Common myeloid progenitor, CD34-positive (primary cell): ENCODE results near the gene HAPSTR1.

ENCODE experiments used
- CTCF ChIA-PET: fragments of 350-600 bp; sonication (Branson Sonifier 250); formaldehyde crosslinking; loops from one replicate; lab custom pipeline; 2021; ENCODE audit warnings: antibody characterized with exemption; lab: Charles Lee
- POLR2A ChIA-PET: fragments of 350-600 bp; sonication (Branson Sonifier 250); formaldehyde crosslinking; loops from one replicate; lab custom pipeline; 2021; ENCODE audit warnings: antibody characterized with exemption; lab: Charles Lee
- DNase-seq, 3 donors: peaks; one replicate each; pipeline versions ENCODE4 v3.0.0 to v3.0.0-alpha.2; 2013
- H3K27ac ChIP-seq, 2 experiments: 1 replicate in 1 of 2; 2 replicates in 1 of 2; pipeline ENCODE4 v1.7.0; 2013; ENCODE audit warnings: inconsistent platforms in 2 of 2, low read length in 2 of 2, mild to moderate bottlenecking in 2 of 2, low read depth in 1 of 2, moderate library complexity in 1 of 2; ENCODE audit not compliant: severe bottlenecking in 2 of 2, insufficient read depth in 1 of 2, poor library complexity in 1 of 2
- H3K27me3 ChIP-seq, 5 experiments: replicated peaks in 2 of 5; 1 replicate in 3 of 5; 2 replicates in 2 of 5; pipeline versions ENCODE4 v1.6.1 to v1.7.0; 2013; ENCODE audit warnings: low read length in 4 of 5, mild to moderate bottlenecking in 2 of 5, moderate library complexity in 2 of 5, inconsistent platforms in 1 of 5; ENCODE audit not compliant: insufficient read depth in 5 of 5, control insufficient read depth in 4 of 5
- H3K36me3 ChIP-seq, 4 experiments: 1 replicate in 2 of 4; 2 replicates in 2 of 4; pipeline versions ENCODE4 v1.6.1 to v1.7.0; 2013; ENCODE audit warnings: low read length in 3 of 4, control low read depth in 1 of 4, mild to moderate bottlenecking in 1 of 4; ENCODE audit not compliant: control insufficient read depth in 4 of 4, insufficient read depth in 4 of 4
- H3K4me1 ChIP-seq, 4 experiments: 1 replicate in 3 of 4; 2 replicates in 1 of 4; pipeline versions ENCODE4 v1.6.1 to v1.7.1; 2013; ENCODE audit warnings: low read length in 3 of 4, mild to moderate bottlenecking in 3 of 4, control low read depth in 1 of 4, inconsistent platforms in 1 of 4, moderate library complexity in 1 of 4; ENCODE audit not compliant: control insufficient read depth in 4 of 4, insufficient read depth in 4 of 4; ENCODE audit errors: control extremely low read depth in 1 of 4
- H3K4me3 ChIP-seq, 7 experiments: 1 replicate in 4 of 7; 2 replicates in 3 of 7; pipeline versions ENCODE4 v1.5.1 to v1.7.0; 2013; ENCODE audit warnings: mild to moderate bottlenecking in 7 of 7, low read length in 6 of 7, moderate library complexity in 6 of 7, inconsistent platforms in 2 of 7, low read depth in 2 of 7, control low read depth in 1 of 7; ENCODE audit not compliant: insufficient read depth in 4 of 7, control insufficient read depth in 1 of 7; ENCODE audit errors: extremely low read depth in 1 of 7
- H3K9me3 ChIP-seq, 5 experiments: 1 replicate in 4 of 5; 2 replicates in 1 of 5; pipeline versions ENCODE4 v1.6.1 to v1.7.1; 2013; ENCODE audit warnings: low read length in 4 of 5, mild to moderate bottlenecking in 2 of 5, inconsistent platforms in 1 of 5, low read depth in 1 of 5, moderate library complexity in 1 of 5; ENCODE audit not compliant: control insufficient read depth in 4 of 5, insufficient read depth in 2 of 5; ENCODE audit errors: control extremely low read depth in 1 of 5
- WGBS: methylation state at CpG from one replicate; pipeline ENCODE4 v1.1.5; 2013; ENCODE audit not compliant: insufficient coverage; 5-methylcytosine and 5-hydroxymethylcytosine counted together

The HAPSTR1 gene

GRCh38 chr16:9112844-9113186, 21.4 kb downstream of the HAPSTR1 start:
- Histone ChIP-seq H3K4me1 (peaks cover 5 to 38% (median 24%) of the 10 kb centered on the region in 4 experiments), H3K4me3 (no peak overlapping the region), H3K27ac (no peak overlapping the region), H3K36me3 (peaks cover 22 to 66% (median 37%) of the 10 kb centered on the region in 4 experiments), H3K9me3 (no peaks in the 10 kb centered on the region), H3K27me3 (no peaks in the 10 kb centered on the region)
- ChIA-PET POLR2A (interaction anchor here (0.6 kb wide), 1 partner anchor 9 kb away, joined by 4 read pairs; no protein-coding TSS in a partner anchor), CTCF (interaction anchor here (0.9 kb wide), 1 partner anchor 10 kb away, joined by 4 read pairs; no protein-coding TSS in a partner anchor)
- DNase-seq: no peak
- WGBS: 86% methylated on average over 1 of the region's 1 CpG

- Histone ChIP-seq H3K36me3 (peaks cover 17 to 66% (median 34%) of the 10 kb centered on the region in 4 experiments), H3K27me3 (no peaks in the 10 kb centered on the region), H3K27ac (no peak overlapping the region), H3K4me3 (peak overlapping the region in 1 of 7 experiments; percentile 16), H3K4me1 (peaks cover 5 to 38% (median 23%) of the 10 kb centered on the region in 4 experiments), H3K9me3 (no peaks in the 10 kb centered on the region)
- ChIA-PET CTCF (interaction anchor here (1.0 to 1.4 kb wide), 4 partner anchors 9 to 66 kb away, joined by 3 to 4 read pairs (median 4); partner anchors contain the start of gene HAPSTR1), POLR2A (interaction anchor here (1.0 kb wide), 1 partner anchor 22 kb away, joined by 3 read pairs; the partner anchor contains the start of gene HAPSTR1)
- no peak for DNase-seq
- WGBS: 87% methylated on average over 3 of the region's 3 CpGs
Observed at GRCh38 chr16:9113707-9114106, 22.3 kb downstream of the HAPSTR1 start.

GRCh38 chr16:9114112-9114511, 22.7 kb downstream of the HAPSTR1 start:
- Histone ChIP-seq H3K36me3 (peaks cover 16 to 66% (median 33%) of the 10 kb centered on the region in 4 experiments), H3K4me3 (peak overlapping the region in 1 of 7 experiments; percentile 16), H3K4me1 (peaks cover 4 to 37% (median 22%) of the 10 kb centered on the region in 4 experiments)

GRCh38 chr16:9114842-9115241, 23.4 kb downstream of the HAPSTR1 start:
- peaks cover 3 to 30% (median 18%) of the 10 kb centered on the region in 4 experiments for H3K4me1 ChIP-seq
- no peaks in the 10 kb centered on the region for H3K27me3 ChIP-seq
- DNase-seq: no peak
- no peak overlapping the region for H3K4me3 ChIP-seq
- no peak overlapping the region for H3K27ac ChIP-seq
- ChIA-PET POLR2A (no interaction called here), CTCF (interaction anchor here (1.0 to 1.5 kb wide), 5 partner anchors 8 to 68 kb away, joined by 3 to 4 read pairs (median 4); partner anchors contain the start of gene HAPSTR1)
- H3K36me3 ChIP-seq: peaks cover 12 to 65% (median 30%) of the 10 kb centered on the region in 4 experiments
- no peaks in the 10 kb centered on the region for H3K9me3 ChIP-seq
- 100% methylated on average over 1 of the region's 3 CpGs for WGBS

More at GRCh38 chr16:9114112-9114511, 22.7 kb downstream of the HAPSTR1 start:
- Histone ChIP-seq H3K27ac (no peak overlapping the region), H3K27me3 (no peaks in the 10 kb centered on the region), H3K9me3 (no peaks in the 10 kb centered on the region)
- ChIA-PET CTCF (interaction anchor here (1.0 to 1.5 kb wide), 5 partner anchors 9 to 67 kb away, joined by 3 to 4 read pairs (median 4); partner anchors contain the start of gene HAPSTR1), POLR2A (interaction anchor here (1.0 kb wide), 1 partner anchor 22 kb away, joined by 3 read pairs; the partner anchor contains the start of gene HAPSTR1)
- 39% methylated on average over 5 of the region's 5 CpGs for WGBS
- DNase-seq: no peak

GRCh38 chr16:9115277-9115676, 23.8 kb downstream of the HAPSTR1 start:
- ChIA-PET CTCF (interaction anchor here (1.4 to 1.5 kb wide), 2 partner anchors 15 to 68 kb away, joined by 3 to 4 read pairs; no protein-coding TSS in a partner anchor), POLR2A (no interaction called here)
- Histone ChIP-seq H3K27me3 (no peaks in the 10 kb centered on the region), H3K4me3 (no peak overlapping the region), H3K27ac (no peak overlapping the region), H3K36me3 (peaks cover 12 to 68% (median 30%) of the 10 kb centered on the region in 4 experiments), H3K9me3 (no peaks in the 10 kb centered on the region), H3K4me1 (peaks cover 3 to 28% (median 16%) of the 10 kb centered on the region in 4 experiments)
- 97% methylated on average over 3 of the region's 3 CpGs for WGBS
- no peak for DNase-seq

GRCh38 chr16:9116141-9116540, 24.7 kb downstream of the HAPSTR1 start:
- H3K9me3 ChIP-seq: no peaks in the 10 kb centered on the region
- WGBS: no CpG with 5 or more reads among the region's 2 CpGs
- peaks cover 3 to 26% (median 14%) of the 10 kb centered on the region in 4 experiments for H3K4me1 ChIP-seq
- POLR2A ChIA-PET: no interaction called here
- no peak overlapping the region for H3K4me3 ChIP-seq
- H3K27ac ChIP-seq: no peak overlapping the region
- CTCF ChIA-PET: no interaction called here
- DNase-seq: no peak
- peaks cover 12 to 63% (median 30%) of the 10 kb centered on the region in 4 experiments for H3K36me3 ChIP-seq
- no peaks in the 10 kb centered on the region for H3K27me3 ChIP-seq

GRCh38 chr16:9118170-9118569, 26.7 kb downstream of the HAPSTR1 start:
- no peak overlapping the region for H3K27ac ChIP-seq
- no peak for DNase-seq
- ChIA-PET POLR2A (no interaction called here), CTCF (interaction anchor here (1.9 kb wide), 1 partner anchor 25 kb away, joined by 4 read pairs; no protein-coding TSS in a partner anchor)
- H3K36me3 ChIP-seq: peaks cover 17 to 63% (median 34%) of the 10 kb centered on the region in 4 experiments
- no peaks in the 10 kb centered on the region for H3K27me3 ChIP-seq
- H3K4me3 ChIP-seq: no peak overlapping the region
- no peaks in the 10 kb centered on the region for H3K9me3 ChIP-seq
- peaks cover 3 to 16% (median 10%) of the 10 kb centered on the region in 4 experiments for H3K4me1 ChIP-seq
